COLO829 (cell line): ENCODE results near the gene TAF1B.

ENCODE experiments used
- DNase-seq: peaks from one replicate; pipeline ENCODE4 v3.0.0; 2012; ENCODE audit warnings: low spot score

TAF1B gene

GRCh38 chr2:9967053-9967775, 123.9 kb downstream of the TAF1B start:
- no peak for DNase-seq

GRCh38 chr2:9968553-9969497, 125.6 kb downstream of the TAF1B start:
- no peak for DNase-seq

DNA sequence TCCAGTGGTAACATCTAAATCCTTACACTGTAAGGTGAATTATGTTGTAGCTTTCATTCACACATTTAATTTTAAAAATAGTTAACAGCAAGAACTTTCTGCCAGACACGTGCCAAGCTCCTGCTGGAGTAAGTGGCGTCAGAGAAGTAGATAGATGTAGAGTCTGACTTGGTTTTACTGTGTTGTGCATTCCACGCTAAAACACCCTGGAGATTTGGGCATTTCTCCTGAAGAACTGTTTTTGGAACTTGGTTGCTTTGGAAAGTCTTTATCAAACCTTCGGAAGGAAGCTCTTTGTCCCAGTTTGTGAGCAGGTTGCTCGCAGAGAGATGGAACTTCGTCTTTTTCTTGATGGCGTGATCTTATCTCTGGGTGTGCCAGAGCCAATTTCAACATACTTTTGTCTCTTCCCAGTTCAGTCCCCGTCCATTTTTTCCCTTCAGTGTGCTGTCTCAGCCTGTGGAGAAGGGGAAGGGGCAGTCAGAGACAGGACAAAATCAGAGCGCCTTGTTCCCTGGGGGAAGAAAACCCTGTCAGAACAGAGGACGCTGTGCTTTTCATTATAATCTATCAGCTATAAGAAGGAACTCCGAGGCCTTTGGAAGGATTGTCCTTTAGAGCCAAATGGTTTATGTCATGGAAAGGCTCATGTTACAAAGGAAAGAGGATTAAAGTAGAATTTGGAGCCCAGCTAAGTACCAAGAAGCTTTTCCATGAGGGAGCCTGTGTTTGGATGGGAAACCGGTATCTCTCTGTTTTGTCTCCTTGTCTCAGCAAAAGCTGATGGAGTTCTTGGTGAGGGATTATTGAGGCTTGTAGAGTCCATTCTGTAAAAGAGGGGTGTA, 127.1 kb downstream of the TAF1B start:
- no peak for DNase-seq

- no peak for DNase-seq
Measured at GRCh38 chr2:9971105-9971818, 128.0 kb downstream of the TAF1B start.

DNA sequence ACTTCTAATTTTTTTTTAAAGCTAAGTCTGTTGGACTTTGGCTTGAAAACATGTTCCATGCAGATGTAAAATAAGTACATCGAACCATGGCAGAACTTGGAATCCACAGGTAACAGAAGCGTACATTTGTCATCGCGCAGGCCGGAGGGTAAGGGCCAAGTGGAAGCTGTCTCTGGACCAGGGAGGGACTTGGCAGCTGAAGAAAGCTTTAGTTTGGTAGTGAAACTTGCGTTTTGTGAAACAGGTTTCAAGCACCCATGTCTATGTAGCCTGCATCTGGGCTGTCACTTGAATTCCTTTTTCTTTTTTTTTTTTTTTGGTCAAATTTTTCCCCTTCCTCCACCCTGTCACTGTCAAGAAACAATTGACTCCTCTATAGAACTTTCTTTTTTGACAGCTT, 128.6 kb downstream of the TAF1B start:
- DNase-seq: no peak

DNA sequence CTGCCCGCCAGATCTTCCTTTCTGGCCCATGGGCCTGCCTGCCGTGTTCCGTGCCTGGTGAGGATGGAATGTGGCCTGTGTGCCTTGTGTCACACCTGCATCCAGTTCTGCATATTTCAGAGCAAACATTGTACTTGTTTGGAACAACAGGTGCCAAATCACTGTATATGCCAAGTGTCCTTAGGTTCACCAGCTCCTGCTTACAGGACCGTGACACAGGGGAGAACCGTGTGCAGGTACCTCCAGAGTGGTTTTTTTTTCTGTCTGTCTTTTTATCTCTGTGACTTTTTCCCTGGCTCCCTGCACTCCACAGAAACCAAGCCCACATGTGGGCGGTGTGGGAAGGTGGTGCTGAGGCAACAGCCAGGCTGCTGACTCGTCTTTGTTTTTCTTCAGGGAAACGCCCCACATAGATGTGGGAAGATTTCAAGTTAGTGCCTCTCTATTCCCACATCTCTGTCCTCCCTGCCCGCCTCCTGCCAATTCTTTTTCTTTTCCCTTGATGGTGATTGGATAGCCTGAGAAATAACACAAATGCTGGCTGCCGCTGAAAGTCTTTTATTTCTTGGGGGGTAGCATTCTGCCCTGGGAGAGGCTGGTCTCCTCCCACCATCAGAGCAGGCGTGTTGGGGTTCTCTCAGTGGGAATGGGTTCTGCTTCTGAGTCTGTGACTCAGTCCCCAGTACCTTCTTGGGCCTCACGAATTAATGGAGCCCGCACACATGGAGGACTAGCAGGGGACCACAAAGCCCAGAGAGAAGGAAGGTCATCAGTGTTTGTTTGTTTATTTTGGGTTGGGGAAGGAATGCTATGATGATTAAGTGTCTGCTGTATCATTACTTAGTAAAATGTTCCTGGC, 129.6 kb downstream of the TAF1B start:
- DNase-seq: no peak

DNA sequence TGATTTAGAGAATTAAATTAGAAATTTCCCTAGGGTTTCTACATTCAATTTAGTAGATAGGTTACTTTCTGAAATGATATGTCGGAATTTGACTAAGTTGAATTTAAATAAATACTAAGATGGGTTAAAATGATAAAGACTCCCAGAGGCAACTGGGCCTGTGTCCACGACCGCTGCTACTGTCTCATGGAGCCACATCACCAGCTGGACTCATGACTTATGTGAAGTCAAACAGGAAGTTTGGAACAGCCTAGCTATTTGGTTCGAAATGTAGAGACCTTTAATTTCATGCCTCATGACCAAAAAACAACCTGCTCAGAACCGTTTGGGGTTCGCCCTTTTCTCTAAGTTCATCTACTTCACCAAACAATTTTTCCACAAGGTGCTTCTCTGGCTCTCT, 130.4 kb downstream of the TAF1B start:
- DNase-seq: no peak

GRCh38 chr2:9974343-9974742, 131.1 kb downstream of the TAF1B start:
- no peak for DNase-seq

GRCh38 chr2:9975328-9975727, 132.1 kb downstream of the TAF1B start:
- DNase-seq: no peak

- peak; percentile 98 for DNase-seq
Measured at GRCh38 chr2:9975805-9976447, 132.7 kb downstream of the TAF1B start.

GRCh38 chr2:9979977-9980376, 136.7 kb downstream of the TAF1B start:
- DNase-seq: no peak

DNA sequence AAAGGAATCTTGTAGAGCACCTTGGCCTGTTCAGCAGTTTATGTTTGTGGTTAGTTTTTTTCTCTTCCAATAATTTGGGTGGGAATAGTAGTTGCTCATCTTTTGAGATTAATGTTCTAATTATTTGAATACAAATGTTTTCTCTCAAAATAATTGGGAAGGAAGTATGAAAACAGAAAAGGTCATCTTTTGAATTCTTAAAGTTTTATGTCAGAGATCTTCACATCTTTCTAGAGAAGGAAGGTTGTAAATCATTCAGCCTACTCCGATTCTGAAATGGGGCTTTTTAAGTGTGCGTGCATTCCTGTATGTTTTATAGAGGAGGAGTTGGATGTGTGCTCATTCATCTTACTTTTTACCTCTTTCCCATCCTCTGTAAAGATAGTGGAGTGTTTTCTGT, 137.2 kb downstream of the TAF1B start:
- DNase-seq: no peak

DNA sequence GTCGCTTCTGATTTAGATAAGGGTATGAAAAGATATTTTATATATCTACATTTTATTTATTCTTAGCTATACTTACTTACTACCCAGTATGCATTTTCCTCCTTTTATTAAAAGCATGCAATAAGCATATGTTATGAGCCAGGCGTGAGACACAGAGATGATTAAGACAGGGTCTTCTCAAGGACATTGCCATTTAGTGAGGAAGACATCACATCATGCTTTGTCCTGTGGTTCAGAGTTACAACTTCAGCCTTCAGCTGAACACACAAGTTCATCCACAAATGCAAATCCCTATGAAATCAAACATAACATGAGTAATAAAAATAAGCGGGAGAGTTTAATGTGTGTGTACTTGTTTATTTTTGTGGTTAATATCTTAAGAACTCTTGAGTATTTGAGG, 138.4 kb downstream of the TAF1B start:
- DNase-seq: no peak

GRCh38 chr2:9982248-9982647, 139.0 kb downstream of the TAF1B start:
- DNase-seq: no peak

DNA sequence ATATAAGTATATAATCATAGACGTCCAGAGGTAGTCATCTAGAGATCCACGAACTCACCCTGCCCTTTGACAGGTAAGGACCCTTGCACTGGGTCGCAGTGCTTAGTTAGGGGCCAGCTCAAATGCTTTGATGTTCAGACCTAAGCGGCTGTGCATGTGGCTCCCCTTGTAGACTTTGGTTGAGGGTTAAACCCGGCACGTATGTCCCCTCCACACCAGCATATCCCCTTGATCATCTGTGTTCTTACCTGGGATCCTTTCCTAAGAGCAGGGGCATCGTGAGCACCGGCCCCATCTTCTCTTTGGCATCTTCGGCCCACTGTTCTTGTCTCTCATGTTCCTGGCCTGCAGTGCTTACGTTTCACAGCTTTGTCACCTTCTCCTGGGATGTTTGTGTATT, 139.6 kb downstream of the TAF1B start:
- DNase-seq: no peak

- no peak for DNase-seq
Measured at GRCh38 chr2:9983401-9984216, 140.3 kb downstream of the TAF1B start.
